ENCODE data around the gene RNGTT.

DNA sequence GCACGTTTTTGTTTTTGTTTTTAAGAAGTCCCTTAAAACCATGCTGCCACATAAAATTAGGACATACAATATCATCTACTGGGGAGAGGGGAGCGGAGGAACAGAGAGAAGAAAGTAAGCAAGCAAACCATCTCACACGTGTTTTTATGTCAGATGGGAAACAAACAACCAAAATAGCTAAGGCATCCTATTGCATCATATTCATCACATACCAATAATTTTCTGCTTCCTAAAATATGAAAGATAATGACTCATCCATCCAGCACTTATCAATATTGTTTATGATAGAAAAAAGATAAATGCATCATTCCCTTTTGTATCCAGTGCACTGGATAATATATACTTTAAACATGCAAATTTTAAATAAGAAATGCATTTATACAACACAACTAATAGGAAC, 329.6 kb downstream of the RNGTT start:
- no peak for TF ChIP-seq CTCF (IDR thresholded peaks at IDR 0.05; ENCODE audit: poor library complexity)
- no peak for TF ChIP-seq EZH2 (IDR thresholded peaks at IDR 0.05; ENCODE audit: borderline replicate concordance)

Measured in hepatocyte (in vitro differentiated cells).